GM19035 (cell line): Measurements from ENCODE around the gene EAF1.
"Not testable (repeated sequence)": the region's sequence is repeated elsewhere in the genome, so short reads cannot be mapped to it uniquely, and the experiment has no call there.

Source experiments
- ATAC-seq: cut with Tn5 transposase; IDR thresholded peaks from one replicate; pipeline ENCODE4 v1.9.1; 2021; ENCODE audit not compliant: unreplicated experiment

EAF1 gene

GRCh38 chr3:15405448-15406050, 21.8 kb upstream of the EAF1 start:
- no peak for ATAC-seq

- no peak for ATAC-seq
Measured at GRCh38 chr3:15409239-15409638, 18.2 kb upstream of the EAF1 start.

GRCh38 chr3:15409774-15410173, 17.6 kb upstream of the EAF1 start:
- ATAC-seq: no peak

- not testable (repeated sequence) for ATAC-seq
Measured at GRCh38 chr3:15410966-15411365, 16.4 kb upstream of the EAF1 start.

GRCh38 chr3:15420871-15421270, 6.5 kb upstream of the EAF1 start:
- ATAC-seq: no peak

- ATAC-seq: no peak
Measured at GRCh38 chr3:15426579-15427118, 749 bp upstream of the EAF1 start.

GRCh38 chr3:15427981-15428380, 583 bp downstream of the EAF1 start:
- no peak for ATAC-seq

- no peak for ATAC-seq
Measured at GRCh38 chr3:15428539-15428938, 1.1 kb downstream of the EAF1 start.

GRCh38 chr3:15429080-15429479, 1.7 kb downstream of the EAF1 start:
- ATAC-seq: no peak

- ATAC-seq: no peak
Measured at GRCh38 chr3:15430624-15431023, 3.2 kb downstream of the EAF1 start.

- ATAC-seq: no peak
Measured at GRCh38 chr3:15431256-15431837, 3.9 kb downstream of the EAF1 start.

- no peak for ATAC-seq
Measured at GRCh38 chr3:15433531-15433930, 6.1 kb downstream of the EAF1 start.

GRCh38 chr3:15434756-15435155, 7.4 kb downstream of the EAF1 start:
- ATAC-seq: no peak

GRCh38 chr3:15436246-15436645, 8.8 kb downstream of the EAF1 start:
- ATAC-seq: no peak

- ATAC-seq: no peak
Measured at GRCh38 chr3:15438983-15439382, 11.6 kb downstream of the EAF1 start.

GRCh38 chr3:15439476-15439875, 12.1 kb downstream of the EAF1 start:
- no peak for ATAC-seq

- ATAC-seq: no peak
Measured at GRCh38 chr3:15440891-15441290, 13.5 kb downstream of the EAF1 start.

- no peak for ATAC-seq
Measured at GRCh38 chr3:15443826-15444524, 16.6 kb downstream of the EAF1 start.

GRCh38 chr3:15449489-15450224, 22.3 kb downstream of the EAF1 start:
- ATAC-seq: no peak

- ATAC-seq: no peak
Measured at GRCh38 chr3:15450438-15451215, 23.2 kb downstream of the EAF1 start.
